Measurements from ENCODE around the gene CACFD1.

The CACFD1 gene

GRCh38 chr9:133499132-133499891 lies 39.5 kb downstream of the CACFD1 start:
- no peak for DNase-seq (ENCODE audit: low read depth in 2 of 2)

DNA sequence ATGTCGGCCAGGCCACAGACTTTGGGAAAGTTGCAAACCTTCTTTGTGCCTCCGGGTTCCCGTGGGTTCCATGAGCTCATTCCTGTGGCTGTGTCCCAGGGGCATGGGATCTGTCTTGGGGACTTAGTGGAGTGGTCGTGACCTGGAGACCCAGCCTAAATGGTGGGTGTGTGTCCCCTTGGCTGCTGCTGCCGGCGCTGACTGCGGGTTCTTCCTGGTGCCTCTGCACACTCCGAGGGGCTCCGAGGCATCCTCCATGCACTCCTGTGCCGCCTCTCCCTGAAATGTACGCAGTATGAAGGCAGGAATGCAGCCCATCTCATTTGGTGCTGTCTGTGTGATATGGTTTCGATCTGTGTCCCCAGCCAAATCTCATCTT lies 40.1 kb downstream of the CACFD1 start:
- no peak for DNase-seq (ENCODE audit: low read depth in 2 of 2)

DNA sequence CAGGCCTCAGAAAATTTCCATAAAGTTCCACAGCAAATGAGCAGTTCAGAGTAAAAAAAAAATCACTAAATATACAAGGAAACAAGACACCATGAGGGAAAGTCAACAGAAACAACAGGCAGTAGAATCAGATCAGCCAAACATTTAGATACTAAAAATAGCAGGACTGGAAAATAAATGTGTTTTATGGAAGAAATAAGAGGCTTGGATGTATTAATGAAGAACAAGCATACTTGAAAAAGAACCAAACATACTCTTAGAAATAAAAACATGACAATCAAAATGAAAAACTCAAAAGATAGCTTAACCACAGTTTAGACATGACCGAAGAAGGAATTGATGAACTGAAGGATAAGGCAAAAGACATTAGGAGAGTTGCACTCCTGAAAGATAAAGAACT lies 42.3 kb downstream of the CACFD1 start:
- no peak for DNase-seq (ENCODE audit: low read depth in 2 of 2)

- no peak for DNase-seq (ENCODE audit: low read depth in 2 of 2)
Observed at GRCh38 chr9:133505186-133505830, 45.5 kb downstream of the CACFD1 start.

GRCh38 chr9:133505901-133506652 lies 46.3 kb downstream of the CACFD1 start:
- no peak for DNase-seq (ENCODE audit: low read depth in 2 of 2)

GRCh38 chr9:133506653-133507038 lies 46.9 kb downstream of the CACFD1 start:
- no peak for DNase-seq (ENCODE audit: low read depth in 2 of 2)

DNA sequence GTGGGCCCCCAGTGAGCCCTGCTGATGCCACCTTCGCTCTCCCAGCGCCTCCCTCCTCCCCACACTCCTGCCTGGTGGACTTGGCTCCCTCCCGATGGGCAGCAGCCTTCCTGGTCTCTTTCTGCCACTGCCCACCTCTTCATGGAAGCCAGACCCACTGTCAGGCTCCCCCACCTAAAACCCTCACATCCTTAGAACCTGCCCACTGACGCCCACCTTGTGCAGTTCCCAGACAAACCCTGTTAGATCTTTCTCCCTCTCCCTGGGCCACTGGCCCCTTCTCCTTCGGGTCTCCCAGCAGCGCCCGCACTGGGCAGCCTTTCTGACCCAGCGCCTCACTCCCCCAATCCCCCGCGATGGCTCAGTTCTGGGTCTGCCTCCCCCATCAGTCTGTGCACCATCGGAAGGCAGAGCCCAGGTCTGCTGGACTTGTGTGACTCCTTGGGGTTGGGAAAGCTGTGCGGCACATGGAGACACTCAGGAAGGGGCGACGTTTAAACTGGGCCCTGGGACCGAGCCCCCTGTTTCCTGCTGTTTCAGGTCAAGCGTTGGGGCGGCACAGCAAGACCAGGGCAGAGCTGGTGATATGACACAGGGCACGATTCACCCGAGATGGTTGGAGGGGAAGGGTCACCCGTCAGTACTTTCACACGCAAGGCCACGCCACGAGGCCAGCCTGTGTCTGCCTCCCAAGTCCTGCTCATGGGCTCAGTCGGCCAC lies 47.6 kb downstream of the CACFD1 start:
- no peak for DNase-seq (ENCODE audit: low read depth in 2 of 2)

DNA sequence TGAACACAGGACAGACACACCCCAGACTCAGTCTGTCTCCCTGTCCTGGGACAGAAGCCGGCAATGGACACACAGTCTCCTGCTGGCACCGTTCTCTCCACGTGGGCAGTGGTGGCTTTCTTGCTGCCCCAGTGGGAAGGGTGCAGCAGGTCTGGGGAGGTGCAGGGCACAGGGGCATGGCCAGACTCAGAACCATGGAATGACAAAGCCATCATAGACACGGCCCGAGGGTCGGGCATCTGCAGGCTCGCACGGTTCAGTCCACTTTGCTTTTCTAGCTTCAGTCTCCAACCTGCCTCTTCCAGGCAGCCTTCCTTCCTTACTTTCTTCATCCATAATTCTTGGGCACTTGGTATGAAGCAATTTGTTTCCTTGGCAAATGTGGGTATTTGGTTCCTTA lies 48.3 kb downstream of the CACFD1 start:
- DNase-seq (ENCODE audit: low read depth in 2 of 2) = no peak

GRCh38 chr9:133509179-133510083 lies 49.7 kb downstream of the CACFD1 start:
- DNase-seq (ENCODE audit: low read depth in 2 of 2) = no peak

DNA sequence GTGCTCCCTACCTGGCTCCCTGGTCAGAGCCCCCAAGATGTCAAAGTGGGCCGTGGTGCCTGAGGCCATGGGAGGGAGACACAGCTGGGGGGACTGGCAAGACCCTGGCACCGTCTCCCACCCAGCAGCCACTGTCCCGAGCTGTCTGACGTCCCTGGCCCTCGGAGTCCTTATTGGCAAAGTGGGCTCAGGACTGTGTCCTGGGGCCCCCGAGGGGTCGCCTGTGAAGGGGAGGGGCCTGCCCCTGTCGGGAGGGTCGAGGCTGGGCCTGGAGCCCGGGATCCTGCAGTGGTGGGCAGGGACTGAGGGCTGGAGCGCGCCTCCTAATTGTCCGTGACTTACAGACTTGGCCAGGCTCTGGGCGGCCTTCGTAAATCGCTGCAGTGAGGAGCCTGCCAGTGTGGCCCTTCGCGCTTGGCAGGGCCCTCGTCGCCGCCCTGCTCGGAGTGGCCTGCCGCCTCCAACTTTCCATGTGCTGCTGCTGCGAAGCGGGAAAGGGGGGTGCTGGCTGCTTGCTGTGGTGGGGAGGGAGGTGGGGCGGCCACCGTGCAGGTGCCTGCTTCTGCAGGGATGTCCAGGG lies 51.2 kb downstream of the CACFD1 start:
- no peak for DNase-seq (ENCODE audit: low read depth in 2 of 2)

- DNase-seq (ENCODE audit: low read depth in 2 of 2) = no peak
Observed at GRCh38 chr9:133511607-133512006, 51.8 kb downstream of the CACFD1 start.

DNA sequence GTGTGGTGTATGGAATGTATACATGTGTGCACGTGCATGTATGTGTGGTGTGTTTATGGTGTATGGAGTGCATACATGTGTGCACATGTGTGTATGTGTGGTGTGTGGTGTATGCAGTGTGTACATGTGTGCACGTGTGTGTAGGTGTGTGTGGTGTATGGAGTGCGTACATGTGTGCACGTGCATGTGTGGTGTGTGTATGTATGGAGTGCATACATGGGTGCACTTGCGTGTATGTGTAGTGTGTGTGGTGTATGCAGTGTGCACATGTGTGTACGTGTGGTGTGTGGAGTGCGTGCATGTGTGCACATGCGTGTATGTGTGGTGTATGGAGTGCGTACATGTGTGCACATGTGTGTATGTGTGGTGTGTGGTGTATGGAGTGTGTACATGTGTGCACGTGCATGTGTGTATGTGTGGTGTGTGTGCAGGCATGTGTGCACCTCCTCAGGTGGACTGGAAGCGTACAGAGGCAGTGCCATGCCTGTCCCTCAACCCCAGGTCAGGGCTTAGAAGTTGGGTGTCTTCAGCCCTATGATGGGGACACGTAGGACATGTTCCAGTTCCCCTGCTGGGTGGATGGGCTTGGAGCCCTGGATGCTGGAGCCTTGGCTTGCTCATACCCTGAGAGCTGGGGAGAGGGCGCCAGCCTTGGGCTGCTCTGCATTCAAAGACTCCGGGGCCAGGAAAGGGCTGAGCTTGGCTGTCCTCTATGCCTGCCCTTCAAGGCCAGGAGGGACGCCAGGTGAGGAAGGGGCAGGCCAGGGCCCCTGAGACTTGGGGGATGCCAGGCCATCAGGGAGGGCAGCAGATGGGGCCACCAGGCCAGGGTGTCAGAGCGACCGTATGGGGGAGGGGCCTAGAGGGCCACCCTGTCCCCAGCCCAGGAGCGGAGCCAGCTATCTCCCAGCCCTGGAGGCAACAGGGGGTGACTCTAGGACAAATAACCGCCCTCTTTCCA lies 52.8 kb downstream of the CACFD1 start:
- DNase-seq (ENCODE audit: low read depth in 2 of 2) = no peak

GRCh38 chr9:133513214-133514100 lies 53.7 kb downstream of the CACFD1 start:
- no peak for DNase-seq (ENCODE audit: low read depth in 2 of 2)

GRCh38 chr9:133514460-133515239 lies 54.9 kb downstream of the CACFD1 start:
- no peak for DNase-seq (ENCODE audit: low read depth in 2 of 2)

GRCh38 chr9:133515240-133515610 lies 55.4 kb downstream of the CACFD1 start:
- DNase-seq (ENCODE audit: low read depth in 2 of 2) = no peak

GRCh38 chr9:133515615-133516255 lies 56.0 kb downstream of the CACFD1 start:
- no peak for DNase-seq (ENCODE audit: low read depth in 2 of 2)

DNA sequence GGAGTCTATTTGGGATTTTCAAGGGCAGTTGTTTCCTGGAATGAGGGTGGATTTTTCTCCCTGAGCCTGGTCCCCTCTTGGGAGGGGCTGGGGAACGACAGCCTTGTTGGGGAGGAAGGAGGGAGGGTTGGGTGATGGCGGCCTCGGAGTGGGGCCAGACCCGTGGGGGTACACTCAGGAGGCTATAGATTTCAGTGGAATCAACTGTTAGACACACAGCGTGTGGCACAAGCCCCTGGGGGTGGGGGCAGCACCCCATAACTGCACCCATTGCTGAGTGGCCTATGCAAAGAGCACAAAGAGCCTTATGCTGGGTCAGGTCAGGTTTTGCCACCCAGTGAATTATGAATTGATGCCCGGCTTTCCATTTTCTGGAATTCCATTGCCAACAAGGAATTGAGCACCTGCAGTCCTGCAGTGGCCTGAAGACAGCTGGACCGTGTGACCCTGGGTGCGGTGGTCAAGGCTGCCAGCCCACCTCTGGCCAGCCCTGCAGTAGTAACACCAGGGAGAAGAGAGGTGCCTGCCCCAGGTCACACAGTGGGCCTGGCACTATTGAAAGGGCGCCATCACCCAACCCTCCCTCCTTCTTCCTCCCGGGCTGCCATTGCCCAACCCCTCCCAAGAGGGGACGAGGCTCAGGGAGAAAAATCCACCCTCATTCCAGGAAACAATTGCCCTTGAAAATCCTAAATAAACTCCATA lies 56.6 kb downstream of the CACFD1 start:
- no peak for DNase-seq (ENCODE audit: low read depth in 2 of 2)

Data from fibroblast of skin of left quadriceps (primary cell).